HG02840 (cell line): ENCODE results near the gene MGAT4A.
"Not testable (repeated sequence)": the region's sequence is repeated elsewhere in the genome, so short reads cannot be mapped to it uniquely, and the experiment has no call there.

ENCODE experiments used
- ATAC-seq: cut with Tn5 transposase; IDR thresholded peaks from one replicate; pipeline ENCODE4 v1.9.1; 2021; ENCODE audit warnings: mild to moderate bottlenecking, moderate library complexity, moderate number of reproducible peaks; ENCODE audit not compliant: unreplicated experiment, low FRiP score

Gene MGAT4A

GRCh38 chr2:98731894-98732349 is 990 bp upstream of the MGAT4A start:
- ATAC-seq, result no peak

- peak; percentile 44 for ATAC-seq
These were observed 258 bp downstream of the MGAT4A start for GRCh38 chr2:98730707-98731040.

GRCh38 chr2:98730053-98730706 is 752 bp downstream of the MGAT4A start:
- ATAC-seq, result no peak

GRCh38 chr2:98729652-98730051 is 1.3 kb downstream of the MGAT4A start:
- ATAC-seq, result no peak

- ATAC-seq, result not testable (repeated sequence)
These were observed 2.7 kb downstream of the MGAT4A start for GRCh38 chr2:98728088-98728718.

GRCh38 chr2:98727369-98728087 is 3.4 kb downstream of the MGAT4A start:
- no peak for ATAC-seq

GRCh38 chr2:98726735-98727368 is 4.1 kb downstream of the MGAT4A start:
- ATAC-seq, result no peak

- no peak for ATAC-seq
These were observed 4.7 kb downstream of the MGAT4A start for GRCh38 chr2:98726205-98726604.

GRCh38 chr2:98720286-98720685 is 10.6 kb downstream of the MGAT4A start:
- ATAC-seq, result no peak

- no peak for ATAC-seq
These were observed 13.3 kb downstream of the MGAT4A start for GRCh38 chr2:98717621-98718020.

- no peak for ATAC-seq
These were observed 14.1 kb downstream of the MGAT4A start for GRCh38 chr2:98716786-98717185.

GRCh38 chr2:98715812-98716451 is 15.0 kb downstream of the MGAT4A start:
- ATAC-seq, result no peak

- ATAC-seq, result peak; percentile 78
These were observed 17.5 kb downstream of the MGAT4A start for GRCh38 chr2:98713332-98714015.

GRCh38 chr2:98712145-98712544 is 18.8 kb downstream of the MGAT4A start:
- ATAC-seq, result no peak

GRCh38 chr2:98711506-98711905 is 19.4 kb downstream of the MGAT4A start:
- ATAC-seq, result no peak

- no peak for ATAC-seq
These were observed 20.2 kb downstream of the MGAT4A start for GRCh38 chr2:98710734-98711133.

GRCh38 chr2:98709535-98709934 is 21.4 kb downstream of the MGAT4A start:
- no peak for ATAC-seq

- no peak for ATAC-seq
These were observed 22.3 kb downstream of the MGAT4A start for GRCh38 chr2:98708396-98709186.

- ATAC-seq, result no peak
These were observed 24.3 kb downstream of the MGAT4A start for GRCh38 chr2:98706591-98706990.

GRCh38 chr2:98705333-98705617 is 25.7 kb downstream of the MGAT4A start:
- ATAC-seq, result no peak
